Activated T-cell treated with anti-CD3 and anti-CD28 coated beads for 24 hours (primary cell): ENCODE results near the gene PTPRD.

Source experiments
- DNase-seq: peaks from one replicate; pipeline ENCODE4 v3.0.0-alpha.2; 2020; ENCODE audit warnings: low read depth

Gene PTPRD

GRCh38 chr9:10172476-10172875 is 440.3 kb downstream of the PTPRD start:
- DNase-seq, result no peak

- no peak for DNase-seq
Measured at GRCh38 chr9:10168241-10168640, 444.6 kb downstream of the PTPRD start.

- DNase-seq, result no peak
Measured at GRCh38 chr9:10148796-10149195, 464.0 kb downstream of the PTPRD start.

- no peak for DNase-seq
Measured at GRCh38 chr9:10146517-10147331, 466.1 kb downstream of the PTPRD start.

- DNase-seq, result no peak
Measured at GRCh38 chr9:10144355-10144754, 468.4 kb downstream of the PTPRD start.

- DNase-seq, result no peak
Measured at GRCh38 chr9:10135553-10135952, 477.2 kb downstream of the PTPRD start.

- DNase-seq, result no peak
Measured at GRCh38 chr9:10134266-10134665, 478.5 kb downstream of the PTPRD start.

- DNase-seq, result no peak
Measured at GRCh38 chr9:10130061-10130675, 482.6 kb downstream of the PTPRD start.

GRCh38 chr9:10127867-10128266 is 484.9 kb downstream of the PTPRD start:
- no peak for DNase-seq

- no peak for DNase-seq
Measured at GRCh38 chr9:10112798-10113197, 500.0 kb downstream of the PTPRD start.

- DNase-seq, result no peak
Measured at GRCh38 chr9:10112070-10112469, 500.7 kb downstream of the PTPRD start.

GRCh38 chr9:10108815-10109214 is 504.0 kb downstream of the PTPRD start:
- DNase-seq, result no peak

- DNase-seq, result no peak
Measured at GRCh38 chr9:10104774-10105173, 508.0 kb downstream of the PTPRD start.

- DNase-seq, result no peak
Measured at GRCh38 chr9:10095208-10095607, 517.6 kb downstream of the PTPRD start.

GRCh38 chr9:10094563-10094962 is 518.2 kb downstream of the PTPRD start:
- no peak for DNase-seq

GRCh38 chr9:10080012-10080411 is 532.8 kb downstream of the PTPRD start:
- no peak for DNase-seq

GRCh38 chr9:10079284-10079964 is 533.4 kb downstream of the PTPRD start:
- no peak for DNase-seq

- DNase-seq, result no peak
Measured at GRCh38 chr9:10071579-10071978, 541.2 kb downstream of the PTPRD start.

GRCh38 chr9:10062629-10063395 is 550.0 kb downstream of the PTPRD start:
- no peak for DNase-seq

GRCh38 chr9:10059044-10059443 is 553.8 kb downstream of the PTPRD start:
- no peak for DNase-seq

GRCh38 chr9:10055886-10056395 is 556.9 kb downstream of the PTPRD start:
- DNase-seq, result no peak

GRCh38 chr9:10054456-10054855 is 558.3 kb downstream of the PTPRD start:
- no peak for DNase-seq
